ENCODE measurements around the gene ISL1.

ISL1 gene

GRCh38 chr5:51383131-51384121 is at the start of gene ISL1:
Gene ISL1, plus strand, starts transcription at chr5:51383448. Its CDS starts 224 bp downstream, at chr5:51383672.
- H3K4me3 ChIP-seq (ENCODE audit: low read depth, low read length): peak within 1 kb of the TSS; percentile 50

GRCh38 chr5:51336878-51337277 is 46.4 kb upstream of the ISL1 start:
- no peak for TF ChIP-seq CTCF (IDR thresholded peaks at IDR 0.05; ENCODE audit: low read depth, low read length)
- H3K4me3 ChIP-seq (ENCODE audit: low read depth, low read length): no peak overlapping the region

More at GRCh38 chr5:51383131-51384121, at the start of gene ISL1:
- TF ChIP-seq CTCF (IDR thresholded peaks at IDR 0.05; ENCODE audit: low read depth, low read length): no peak

GRCh38 chr5:51345106-51345505 is 38.1 kb upstream of the ISL1 start:
- H3K4me3 ChIP-seq (ENCODE audit: low read depth, low read length): no peak overlapping the region
- no peak for TF ChIP-seq CTCF (IDR thresholded peaks at IDR 0.05; ENCODE audit: low read depth, low read length)

GRCh38 chr5:51347157-51347556 is 36.1 kb upstream of the ISL1 start:
- no peak for TF ChIP-seq CTCF (IDR thresholded peaks at IDR 0.05; ENCODE audit: low read depth, low read length)
- H3K4me3 ChIP-seq (ENCODE audit: low read depth, low read length): no peak overlapping the region

GRCh38 chr5:51347704-51348103 is 35.5 kb upstream of the ISL1 start:
- TF ChIP-seq CTCF (IDR thresholded peaks at IDR 0.05; ENCODE audit: low read depth, low read length): no peak

GRCh38 chr5:51371052-51371451 is 12.2 kb upstream of the ISL1 start:
- no peak for TF ChIP-seq CTCF (IDR thresholded peaks at IDR 0.05; ENCODE audit: low read depth, low read length)
- no peak overlapping the region for H3K4me3 ChIP-seq (ENCODE audit: low read depth, low read length)

More at GRCh38 chr5:51347704-51348103, 35.5 kb upstream of the ISL1 start:
- H3K4me3 ChIP-seq (ENCODE audit: low read depth, low read length): no peak overlapping the region

- no peak overlapping the region for H3K4me3 ChIP-seq (ENCODE audit: low read depth, low read length)
- TF ChIP-seq CTCF (IDR thresholded peaks at IDR 0.05; ENCODE audit: low read depth, low read length): no peak
Observed at GRCh38 chr5:51373880-51374523, 9.2 kb upstream of the ISL1 start.

All from WI38 (cell line).